ENCODE data around the gene SLC6A19.

The SLC6A19 gene

DNA sequence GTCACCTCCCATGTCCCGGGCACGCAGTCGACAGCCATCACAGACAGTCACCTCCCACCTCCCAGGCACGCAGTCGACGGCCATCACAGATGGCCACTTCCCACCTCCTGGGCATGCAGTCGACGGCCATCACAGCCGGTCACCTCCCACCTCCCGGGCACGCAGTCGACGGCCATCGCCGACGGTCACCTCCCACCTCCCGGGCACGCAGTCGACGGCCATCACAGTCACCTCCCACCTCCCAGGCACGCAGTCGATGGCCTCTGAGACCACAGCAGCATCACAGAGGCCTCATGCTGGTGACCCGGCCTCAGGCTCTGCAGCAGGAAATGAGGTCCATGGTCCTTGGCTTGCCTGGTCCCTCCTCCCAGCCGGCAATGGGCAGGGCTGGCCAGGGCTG, 5.5 kb upstream of the SLC6A19 start:
- TF ChIP-seq, protein P1, sequence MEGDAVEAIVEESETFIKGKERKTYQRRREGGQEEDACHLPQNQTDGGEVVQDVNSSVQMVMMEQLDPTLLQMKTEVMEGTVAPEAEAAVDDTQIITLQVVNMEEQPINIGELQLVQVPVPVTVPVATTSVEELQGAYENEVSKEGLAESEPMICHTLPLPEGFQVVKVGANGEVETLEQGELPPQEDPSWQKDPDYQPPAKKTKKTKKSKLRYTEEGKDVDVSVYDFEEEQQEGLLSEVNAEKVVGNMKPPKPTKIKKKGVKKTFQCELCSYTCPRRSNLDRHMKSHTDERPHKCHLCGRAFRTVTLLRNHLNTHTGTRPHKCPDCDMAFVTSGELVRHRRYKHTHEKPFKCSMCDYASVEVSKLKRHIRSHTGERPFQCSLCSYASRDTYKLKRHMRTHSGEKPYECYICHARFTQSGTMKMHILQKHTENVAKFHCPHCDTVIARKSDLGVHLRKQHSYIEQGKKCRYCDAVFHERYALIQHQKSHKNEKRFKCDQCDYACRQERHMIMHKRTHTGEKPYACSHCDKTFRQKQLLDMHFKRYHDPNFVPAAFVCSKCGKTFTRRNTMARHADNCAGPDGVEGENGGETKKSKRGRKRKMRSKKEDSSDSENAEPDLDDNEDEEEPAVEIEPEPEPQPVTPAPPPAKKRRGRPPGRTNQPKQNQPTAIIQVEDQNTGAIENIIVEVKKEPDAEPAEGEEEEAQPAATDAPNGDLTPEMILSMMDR (IDR thresholded peaks at IDR 0.05; ENCODE audit: low read depth, low read length, missing control alignments): no peak
- no peak overlapping the region for H3K4me3 ChIP-seq (ENCODE audit: low read depth, low read length)
- no peak for DNase-seq (ENCODE audit: low read depth)

DNA sequence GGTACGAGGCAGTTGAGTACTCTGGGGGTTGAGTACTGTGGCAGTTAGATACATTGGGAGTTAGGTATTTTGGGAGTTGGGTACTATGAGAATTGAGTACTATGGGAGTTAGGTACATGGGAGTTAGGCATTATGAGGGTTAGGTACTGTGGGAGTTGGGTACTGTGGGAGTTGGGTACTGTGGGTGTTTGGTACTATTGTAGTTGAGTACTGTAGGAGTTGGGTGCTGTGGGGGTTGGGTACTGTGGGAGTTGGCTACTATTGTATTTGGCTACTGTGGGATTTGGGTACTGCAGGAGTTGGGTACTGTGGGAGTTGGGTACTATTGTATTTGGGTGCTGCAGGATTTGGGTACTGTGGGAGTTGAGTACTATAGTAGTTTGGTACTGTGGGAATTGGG, 4.8 kb upstream of the SLC6A19 start:
- no peak overlapping the region for H3K4me3 ChIP-seq (ENCODE audit: low read depth, low read length)
- TF ChIP-seq, protein P1 (IDR thresholded peaks at IDR 0.05; ENCODE audit: low read depth, low read length, missing control alignments): no peak
- DNase-seq (ENCODE audit: low read depth): no peak

DNA sequence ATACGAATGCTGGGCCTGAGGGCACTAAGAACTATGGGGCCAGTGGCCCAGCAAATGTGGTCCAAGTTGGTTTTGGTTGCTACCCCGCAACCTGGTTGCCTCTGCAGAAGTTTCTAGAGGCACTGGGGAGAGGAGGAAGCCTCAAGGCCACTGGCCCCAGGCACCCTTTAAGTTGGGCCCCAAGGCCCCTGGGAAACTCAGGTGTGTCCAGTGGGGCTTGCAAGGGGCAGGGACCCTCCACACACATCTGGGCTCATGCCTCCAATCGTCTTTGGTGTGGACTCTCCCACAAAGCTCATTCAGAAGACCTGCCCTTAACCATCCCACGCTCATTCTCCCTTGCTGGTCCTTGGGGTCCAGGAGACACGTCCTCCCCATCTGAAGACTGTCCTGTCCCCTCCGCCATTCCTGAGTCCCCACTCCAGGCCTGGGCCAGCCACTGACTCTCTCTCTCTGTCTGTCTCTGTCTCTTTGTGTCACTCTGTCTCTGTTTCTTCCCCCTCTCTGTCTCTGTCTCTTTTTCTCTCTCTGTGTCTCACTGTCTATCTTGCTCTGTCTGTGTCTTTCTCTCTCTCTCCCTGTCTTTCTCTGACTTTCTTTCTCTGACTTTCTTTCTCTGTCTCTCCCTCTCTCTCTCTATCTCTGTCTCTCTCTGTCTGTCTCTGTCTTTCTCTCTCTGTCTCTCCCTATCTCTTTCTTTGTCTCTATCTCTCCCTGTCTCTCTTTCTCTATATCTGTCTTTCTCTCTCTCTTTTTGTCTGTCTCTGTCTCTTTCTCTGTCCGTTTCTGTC, 3.3 kb upstream of the SLC6A19 start:
- H3K4me3 ChIP-seq (ENCODE audit: low read depth, low read length): no peak overlapping the region
- TF ChIP-seq, protein P1 (IDR thresholded peaks at IDR 0.05; ENCODE audit: low read depth, low read length, missing control alignments): no peak
- no peak for DNase-seq (ENCODE audit: low read depth)

DNA sequence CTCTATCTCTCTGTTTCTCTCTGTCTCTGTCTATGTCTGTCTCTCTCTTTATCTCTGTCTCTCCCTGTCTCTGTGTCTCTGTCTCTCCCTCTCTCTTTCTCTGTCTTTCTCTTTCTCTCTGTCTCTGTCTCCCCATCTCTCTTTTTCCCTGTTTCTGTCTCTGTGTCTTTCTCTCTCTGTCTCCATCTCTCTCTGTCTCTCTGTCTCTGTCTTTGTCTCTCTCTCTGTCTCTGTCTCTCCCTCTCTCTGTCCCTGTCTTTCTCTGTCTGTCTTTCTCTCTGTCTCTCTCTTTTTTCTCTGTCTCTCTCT, 2.1 kb upstream of the SLC6A19 start:
- no peak for DNase-seq (ENCODE audit: low read depth)
- no peak overlapping the region for H3K4me3 ChIP-seq (ENCODE audit: low read depth, low read length)
- TF ChIP-seq, protein P1 (IDR thresholded peaks at IDR 0.05; ENCODE audit: low read depth, low read length, missing control alignments): no peak

DNA sequence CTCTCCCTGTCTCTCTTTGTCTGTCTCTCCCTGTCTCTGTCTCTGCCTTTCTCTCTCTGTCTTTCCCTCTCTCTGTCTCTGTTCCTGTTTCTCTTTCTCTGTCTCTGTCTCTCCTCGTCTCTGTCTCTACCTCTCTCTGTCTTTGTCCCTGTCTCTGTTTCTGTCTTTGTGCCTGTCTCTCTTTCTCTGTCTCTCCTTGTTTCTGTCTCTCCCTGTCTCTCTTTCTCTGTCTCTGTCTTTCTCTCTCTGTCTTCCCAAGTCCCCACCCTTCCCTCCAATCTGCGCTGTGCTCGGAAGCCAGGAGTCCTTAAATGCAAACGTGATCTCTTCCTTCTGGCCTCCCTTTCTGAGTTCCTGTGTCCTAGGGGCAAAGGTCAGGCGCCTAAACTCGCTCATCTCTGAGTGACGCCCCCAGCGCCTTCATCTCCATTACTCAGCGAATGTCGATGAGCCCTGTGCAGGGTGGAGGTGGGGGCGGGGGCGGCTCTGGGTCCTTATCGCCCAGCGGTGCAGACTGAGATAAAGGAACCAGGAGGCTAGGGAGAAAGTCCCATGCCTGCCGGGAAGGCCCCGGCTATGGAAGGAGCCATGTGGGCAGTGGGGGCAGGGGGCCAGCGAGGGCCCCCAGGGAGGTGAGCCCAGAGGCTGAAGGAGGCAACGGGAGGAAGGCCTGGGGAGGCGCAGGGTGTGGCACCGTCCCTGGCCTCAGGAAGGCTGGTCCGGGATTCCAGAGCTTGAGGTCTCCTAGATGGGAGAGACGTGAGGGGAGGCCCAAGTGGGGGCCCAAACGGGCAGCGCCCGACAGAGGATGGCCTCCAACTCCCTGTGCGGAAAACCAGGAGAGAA, 1.5 kb upstream of the SLC6A19 start:
- no peak for DNase-seq (ENCODE audit: low read depth)
- H3K4me3 ChIP-seq (ENCODE audit: low read depth, low read length): no peak overlapping the region
- TF ChIP-seq, protein P1 (IDR thresholded peaks at IDR 0.05; ENCODE audit: low read depth, low read length, missing control alignments): no peak

DNA sequence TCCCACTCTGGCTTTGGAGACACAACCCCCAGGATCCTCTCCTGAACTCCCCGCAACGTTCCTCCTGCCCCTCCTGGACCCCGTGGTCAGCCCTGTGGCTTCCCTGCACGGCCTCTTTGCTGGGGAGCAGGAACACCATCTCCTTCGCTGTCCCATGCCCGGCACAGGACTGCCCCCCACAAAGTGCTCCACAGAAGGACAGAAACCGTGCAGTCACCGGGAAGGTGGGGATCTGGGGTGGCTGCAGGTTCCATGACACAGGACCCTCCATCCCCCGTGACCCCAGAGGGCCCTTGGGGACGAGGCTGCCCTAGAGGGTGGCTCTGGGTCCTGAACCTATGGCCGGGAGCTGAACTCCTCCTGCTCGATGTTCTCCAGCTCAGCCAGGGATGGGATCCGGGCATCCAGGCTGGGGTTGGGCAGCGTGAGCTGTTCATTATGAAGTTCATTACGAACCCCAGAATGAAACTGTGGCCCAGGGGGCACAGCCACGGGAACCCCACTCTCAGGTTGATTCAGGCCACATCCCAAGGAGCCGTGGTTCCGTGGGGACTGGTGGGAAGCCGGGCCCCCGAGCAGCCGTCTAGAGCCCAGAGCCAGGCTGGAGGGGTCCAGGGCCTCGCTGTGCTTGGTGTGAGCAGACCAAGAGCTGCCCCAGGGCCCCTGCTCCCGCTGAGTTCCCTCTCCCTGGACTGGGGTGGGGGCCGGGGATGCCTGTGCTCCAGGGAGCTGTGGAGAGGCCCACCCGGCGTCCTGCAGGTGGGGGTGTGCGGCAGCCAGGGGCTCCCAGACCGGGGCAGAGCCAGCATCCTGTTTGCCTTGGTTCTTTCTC, 684 bp upstream of the SLC6A19 start:
- no peak overlapping the region for H3K4me3 ChIP-seq (ENCODE audit: low read depth, low read length)
- DNase-seq (ENCODE audit: low read depth): no peak
- TF ChIP-seq, protein P1 (IDR thresholded peaks at IDR 0.05; ENCODE audit: low read depth, low read length, missing control alignments): no peak
